NCI-H1092 (cell line): ENCODE data around the gene FHAD1.

Experiments
- DNase-seq: peaks from one replicate; lab custom pipeline; 2025; lab: John Stamatoyannopoulos, UW

FHAD1 gene

GRCh38 chr1:15248216-15248615 is 1.2 kb downstream of the FHAD1 start:
- DNase-seq, result no peak

DNA sequence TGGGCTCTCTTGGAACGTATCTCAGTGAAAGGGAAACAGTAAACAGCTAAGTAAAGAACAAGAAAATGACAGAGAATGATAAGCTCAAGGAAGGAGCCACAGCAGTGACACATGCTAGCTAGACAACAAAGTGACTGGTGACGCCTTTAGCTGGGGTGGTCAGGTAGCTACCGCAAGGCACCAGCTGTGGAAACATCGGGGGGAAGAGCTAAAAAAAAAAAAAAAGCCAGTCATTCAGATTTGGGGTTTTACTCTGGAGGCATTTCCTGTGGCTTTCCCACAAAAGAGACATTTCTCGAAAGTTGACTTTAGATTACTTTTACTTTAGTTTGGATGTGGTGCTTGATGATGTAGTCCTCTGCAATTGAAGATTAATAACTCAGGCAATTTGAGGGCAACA is 2.1 kb downstream of the FHAD1 start:
- no peak for DNase-seq

- DNase-seq, result no peak
These were observed 5.1 kb downstream of the FHAD1 start for GRCh38 chr1:15251857-15252835.

GRCh38 chr1:15254559-15254958 is 7.5 kb downstream of the FHAD1 start:
- no peak for DNase-seq

- no peak for DNase-seq
These were observed 8.6 kb downstream of the FHAD1 start for GRCh38 chr1:15255582-15256149.

GRCh38 chr1:15256584-15256983 is 9.6 kb downstream of the FHAD1 start:
- DNase-seq, result no peak

DNA sequence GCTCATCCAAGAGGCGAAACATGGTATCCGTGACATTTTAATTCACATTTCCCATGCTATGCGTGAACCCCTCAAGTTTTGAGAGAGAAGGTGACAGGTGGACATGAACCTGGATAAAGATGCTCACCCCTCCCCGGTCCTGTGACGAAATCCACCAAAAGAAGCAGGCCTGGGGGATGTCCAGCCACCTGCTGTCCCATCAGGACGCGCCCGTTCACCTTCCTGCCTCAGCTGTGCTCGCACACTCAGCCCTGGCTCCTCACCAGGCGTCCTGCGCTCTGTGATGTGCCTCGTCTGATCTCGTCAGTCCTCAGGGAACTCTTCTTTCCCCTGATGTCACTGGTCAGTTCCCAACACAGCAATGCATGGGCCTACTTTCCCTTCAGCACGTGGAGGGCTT is 10.3 kb downstream of the FHAD1 start:
- DNase-seq, result no peak

DNA sequence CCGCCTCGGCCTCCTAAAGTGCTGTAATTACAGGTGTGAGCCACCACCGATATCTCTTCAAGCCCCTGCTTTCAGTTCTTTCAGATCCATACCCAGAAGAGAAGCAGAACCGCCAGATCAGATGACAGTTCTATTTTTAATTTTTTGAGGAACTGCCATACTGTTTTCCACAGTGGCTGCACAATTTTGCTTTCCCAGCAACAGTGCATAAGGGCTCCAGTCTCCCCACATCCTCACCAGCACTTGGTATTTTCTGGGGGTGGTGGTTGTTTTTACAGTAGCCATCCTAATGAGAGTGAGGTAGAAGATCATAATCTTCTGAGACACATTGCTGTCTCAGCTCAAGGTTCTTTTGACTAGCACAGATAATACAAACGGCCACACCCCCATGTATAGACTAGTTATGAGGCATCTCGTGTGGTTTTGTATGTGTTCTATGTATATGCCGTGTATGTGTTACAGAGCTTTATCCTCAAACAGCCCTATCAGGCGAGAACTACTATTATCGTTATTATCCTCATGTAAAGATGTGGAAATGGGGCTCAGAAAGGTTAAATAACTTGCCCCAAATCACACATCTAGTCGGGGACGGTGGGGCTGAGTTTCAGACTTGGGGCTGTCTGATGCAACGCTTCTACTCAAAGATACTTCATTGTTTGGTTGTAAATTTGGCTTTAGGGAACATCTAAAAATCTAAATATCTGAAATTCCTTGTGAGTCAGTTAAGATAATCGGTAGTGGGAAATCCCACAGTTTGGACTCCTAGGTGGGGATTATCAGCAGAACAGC is 12.0 kb downstream of the FHAD1 start:
- no peak for DNase-seq

GRCh38 chr1:15259622-15260007 is 12.6 kb downstream of the FHAD1 start:
- no peak for DNase-seq

GRCh38 chr1:15260418-15261154 is 13.6 kb downstream of the FHAD1 start:
- DNase-seq, result no peak

DNA sequence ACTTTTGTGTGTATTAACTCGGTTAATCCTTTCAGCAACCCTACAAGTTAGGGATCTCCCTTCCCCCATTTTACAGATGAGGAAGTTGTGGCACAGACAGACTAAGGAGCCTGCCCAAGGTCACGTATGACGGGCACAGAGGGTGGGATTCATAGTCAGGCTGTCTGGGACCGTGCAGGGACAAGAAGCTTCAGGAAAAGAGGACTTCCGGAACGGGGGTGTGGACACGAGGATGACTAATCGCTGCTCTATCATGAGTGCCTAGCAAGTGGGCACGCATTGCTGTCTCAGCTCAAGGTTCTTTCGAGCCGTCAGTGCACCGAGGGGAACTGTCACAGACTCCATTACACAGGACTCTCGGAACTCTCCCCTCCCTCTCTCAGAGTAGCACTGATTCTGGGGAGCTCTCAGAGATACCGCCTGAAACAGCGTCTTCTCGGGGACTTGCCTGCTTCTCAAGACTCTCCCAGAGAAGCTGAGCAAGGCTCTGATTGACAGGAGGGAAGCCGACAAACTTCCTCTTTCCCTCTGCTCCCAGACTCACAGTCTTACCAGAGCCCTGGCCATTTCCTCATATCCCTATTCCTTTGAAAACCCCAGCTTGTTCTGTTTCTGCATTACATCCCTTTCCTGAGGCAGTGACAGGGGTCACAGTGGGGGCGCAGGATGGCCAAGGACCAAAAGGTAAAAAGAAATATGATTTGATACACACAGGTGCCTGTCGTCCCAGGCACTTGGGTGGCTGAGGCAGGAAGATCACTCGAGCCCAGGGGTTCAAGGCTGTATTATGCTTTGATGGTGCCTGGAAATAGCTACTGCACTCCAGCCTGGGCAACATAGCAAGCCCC is 14.4 kb downstream of the FHAD1 start:
- DNase-seq, result no peak

- no peak for DNase-seq
These were observed 15.0 kb downstream of the FHAD1 start for GRCh38 chr1:15262003-15262377.

GRCh38 chr1:15262706-15263105 is 15.7 kb downstream of the FHAD1 start:
- no peak for DNase-seq

GRCh38 chr1:15264769-15265168 is 17.7 kb downstream of the FHAD1 start:
- DNase-seq, result no peak

DNA sequence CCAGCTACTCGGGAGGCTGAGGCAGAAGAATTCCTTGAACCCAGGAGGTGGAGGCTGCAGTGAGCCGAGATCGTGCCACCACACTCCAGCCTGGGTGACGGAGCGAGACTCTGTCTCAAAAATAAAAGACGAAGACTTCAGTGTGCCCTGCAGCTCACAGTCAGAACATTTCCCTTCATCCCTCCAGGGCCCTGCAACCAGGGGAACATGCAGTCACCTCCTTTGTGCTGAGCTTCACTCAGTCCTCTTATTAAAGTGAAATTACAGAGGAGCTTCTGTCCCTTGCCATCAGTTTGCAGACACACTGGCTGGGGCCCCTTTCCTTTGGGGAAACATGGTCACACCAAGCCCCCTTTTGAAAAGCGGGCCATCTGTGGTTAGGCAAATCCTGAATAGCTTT is 24.2 kb downstream of the FHAD1 start:
- DNase-seq, result no peak

DNA sequence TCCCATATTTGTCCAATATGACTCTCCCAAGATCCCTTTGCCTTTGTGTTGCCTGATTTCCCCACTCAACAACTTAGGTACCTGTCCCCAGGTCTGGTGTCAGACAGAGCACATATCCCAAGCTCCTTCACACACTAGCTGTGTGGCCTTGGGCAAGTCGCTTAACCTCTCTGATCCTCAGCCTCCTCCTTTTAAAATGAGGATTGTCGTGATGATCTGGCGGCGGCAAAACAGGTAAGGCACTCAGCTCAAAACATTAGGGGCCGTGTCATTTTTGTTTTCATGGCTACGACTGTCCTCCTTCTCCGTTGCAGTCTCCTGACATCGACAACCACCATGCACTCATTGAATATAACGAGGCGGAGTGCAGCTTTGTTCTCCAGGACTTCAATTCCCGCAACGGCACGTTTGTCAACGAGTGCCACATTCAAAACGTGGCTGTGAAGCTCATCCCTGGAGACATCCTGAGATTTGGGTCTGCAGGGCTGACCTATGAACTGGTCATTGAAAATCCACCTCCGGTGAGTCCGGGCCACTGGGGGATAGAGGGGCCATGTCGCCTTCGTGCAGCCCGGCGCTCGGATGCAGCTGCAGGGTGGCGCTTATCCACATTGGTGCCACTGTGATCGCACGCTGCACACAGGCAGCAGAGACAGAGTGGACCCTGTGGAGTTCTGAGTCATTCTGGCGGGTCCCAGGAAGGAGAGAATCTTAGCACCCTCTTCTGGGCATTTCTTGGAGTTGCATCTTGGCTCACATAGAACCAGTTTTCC is 25.2 kb downstream of the FHAD1 start:
- peak; percentile 78 for DNase-seq

DNA sequence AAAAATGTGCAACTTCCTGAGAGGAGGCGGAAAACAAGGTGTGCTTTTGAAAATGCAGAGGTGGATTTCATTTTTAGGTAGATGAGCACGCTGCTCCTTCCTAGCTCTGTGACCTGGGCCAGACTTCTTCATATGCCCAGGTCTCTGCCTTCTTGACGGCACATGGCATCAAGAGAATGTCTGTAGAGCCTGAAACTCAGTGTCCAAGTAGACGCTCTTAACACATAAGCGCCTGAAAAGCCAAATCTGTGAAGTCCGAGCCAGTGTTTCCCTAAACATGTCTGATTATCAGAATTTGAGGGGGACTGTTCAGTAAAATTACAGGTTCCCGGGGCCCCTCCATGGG is 25.7 kb downstream of the FHAD1 start:
- DNase-seq, result no peak

- DNase-seq, result no peak
These were observed 26.3 kb downstream of the FHAD1 start for GRCh38 chr1:15273274-15273673.

- no peak for DNase-seq
These were observed 29.1 kb downstream of the FHAD1 start for GRCh38 chr1:15275921-15276683.
